Lower lobe of right lung (tissue), 2 donors: ENCODE measurements around the gene CDC42EP5. TPM values are rescaled to one million over a fixed set of nuclear protein-coding genes. Genes with fewer than 3 reads are reported as not detected.

Experiments used
- ATAC-seq, 2 donors: fragments of 200-7000 bp; cut with Tn5 transposase; one replicate each; pipeline ENCODE4 v1.9.1; 2020 to 2022; ENCODE audit warnings: mild to moderate bottlenecking in 2 of 2, moderate library complexity in 2 of 2
- DNase-seq: peaks from one replicate; pipeline ENCODE4 v3.0.0-alpha.2; 2020
- H3K27ac ChIP-seq: fragments of 200-600 bp; one replicate; pipeline ENCODE4 v1.8.0; 2022
- H3K27me3 ChIP-seq: fragments of 200-600 bp; one replicate; pipeline ENCODE4 v1.8.0; 2022; ENCODE audit warnings: low read depth
- H3K36me3 ChIP-seq: fragments of 200-600 bp; one replicate; pipeline ENCODE4 v1.8.0; 2022; ENCODE audit warnings: mild to moderate bottlenecking
- H3K4me1 ChIP-seq: fragments of 200-600 bp; one replicate; pipeline ENCODE4 v1.8.0; 2022
- H3K4me3 ChIP-seq: fragments of 200-600 bp; one replicate; pipeline ENCODE4 v1.8.0; 2022; ENCODE audit warnings: mild to moderate bottlenecking
- H3K9me3 ChIP-seq: fragments of 200-600 bp; one replicate; pipeline ENCODE4 v1.8.0; 2022
- intact Hi-C: fragments of 100-400 bp; cut with DNase I; formaldehyde crosslinking; loops from one replicate; pipeline ENCODE4 v1.11.0; 2022
- total RNA-seq: library from RNA; stranded (reverse); fragmentation: NEBNext Ultra II Directional; extraction: Animal tissue kit (Norgen Biotek cat#: 25700); gene quantifications from one replicate; pipeline ENCODE4 v1.2.1, GENCODE V29; 2021
- TF ChIP-seq, protein P1 (sequence below): fragments of 200-600 bp; IDR thresholded peaks from one replicate; pipeline ENCODE4 v1.8.0; 2022; ENCODE audit warnings: antibody characterized with exemption, mild to moderate bottlenecking
- donor health status: DM: no; HTN: yes; CAD: no; lungs with severe emphysema.

The CDC42EP5 gene
- total RNA-seq, 1 donor from 2014 or later: 25.5 TPM

GRCh38 chr19:54415208-54415900 is 57.7 kb downstream of the CDC42EP5 start, which contains the start of gene TTYH1:
TTYH1 (plus strand) TSS chr19:54415464; CDS start chr19:54415553, 89 bp downstream.
- Histone ChIP-seq H3K27me3 (peaks cover 57% of the 10 kb centered on the region), H3K9me3 (no peaks in the 10 kb centered on the region), H3K4me3 (no peak within 1 kb of the TSS), H3K36me3 (no peaks in the 10 kb centered on the region), H3K27ac (no peak within 1 kb of the TSS), H3K4me1 (peaks cover 9% of the 10 kb centered on the region)
- ATAC-seq (no peak), DNase-seq (no peak)
- TF ChIP-seq, protein P1, sequence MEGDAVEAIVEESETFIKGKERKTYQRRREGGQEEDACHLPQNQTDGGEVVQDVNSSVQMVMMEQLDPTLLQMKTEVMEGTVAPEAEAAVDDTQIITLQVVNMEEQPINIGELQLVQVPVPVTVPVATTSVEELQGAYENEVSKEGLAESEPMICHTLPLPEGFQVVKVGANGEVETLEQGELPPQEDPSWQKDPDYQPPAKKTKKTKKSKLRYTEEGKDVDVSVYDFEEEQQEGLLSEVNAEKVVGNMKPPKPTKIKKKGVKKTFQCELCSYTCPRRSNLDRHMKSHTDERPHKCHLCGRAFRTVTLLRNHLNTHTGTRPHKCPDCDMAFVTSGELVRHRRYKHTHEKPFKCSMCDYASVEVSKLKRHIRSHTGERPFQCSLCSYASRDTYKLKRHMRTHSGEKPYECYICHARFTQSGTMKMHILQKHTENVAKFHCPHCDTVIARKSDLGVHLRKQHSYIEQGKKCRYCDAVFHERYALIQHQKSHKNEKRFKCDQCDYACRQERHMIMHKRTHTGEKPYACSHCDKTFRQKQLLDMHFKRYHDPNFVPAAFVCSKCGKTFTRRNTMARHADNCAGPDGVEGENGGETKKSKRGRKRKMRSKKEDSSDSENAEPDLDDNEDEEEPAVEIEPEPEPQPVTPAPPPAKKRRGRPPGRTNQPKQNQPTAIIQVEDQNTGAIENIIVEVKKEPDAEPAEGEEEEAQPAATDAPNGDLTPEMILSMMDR: peak; percentile 18
- intact Hi-C loops: no loop called here

Other genes with a start within 250 kb of the CDC42EP5 start
- 36.9 TPM for gene LILRA6, start 230.5 kb downstream of the CDC42EP5 start, total RNA-seq
- gene LILRB5, start 216.0 kb downstream of the CDC42EP5 start, total RNA-seq: 16.0 TPM
- 26.1 TPM for gene LILRB2, start 192.2 kb downstream of the CDC42EP5 start, total RNA-seq
- gene LILRA5, start 160.1 kb downstream of the CDC42EP5 start, total RNA-seq: 21.9 TPM
- 6.6 TPM for gene LILRA4, start 134.1 kb downstream of the CDC42EP5 start, total RNA-seq
- gene LAIR1, start 108.4 kb downstream of the CDC42EP5 start, total RNA-seq: 176 TPM
- gene TTYH1, start 57.8 kb downstream of the CDC42EP5 start, total RNA-seq: not detected
- gene LENG8, start 24.1 kb downstream of the CDC42EP5 start, total RNA-seq: 183 TPM
- 7.3 TPM for gene LENG9, start 9.5 kb downstream of the CDC42EP5 start, total RNA-seq
- 0.95 TPM for gene LAIR2, start 29.5 kb upstream of the CDC42EP5 start, total RNA-seq
- gene LILRA2, start 100.5 kb upstream of the CDC42EP5 start, total RNA-seq: 25.3 TPM
- 7.6 TPM for gene LILRA1, start 120.3 kb upstream of the CDC42EP5 start, total RNA-seq
- 43.3 TPM for gene LILRB1, start 157.2 kb upstream of the CDC42EP5 start, total RNA-seq
- gene LILRB4, start 189.7 kb upstream of the CDC42EP5 start, total RNA-seq: 43.7 TPM